ENCODE data around the gene FHAD1.

GRCh38 chr1:15410223-15410883 lies 163.3 kb downstream of the FHAD1 start:
- no peak for TF ChIP-seq RAD21 (IDR thresholded peaks at IDR 0.05; ENCODE audit: low read depth)
- TF ChIP-seq ZBTB7A (IDR thresholded peaks at IDR 0.05; ENCODE audit: low read depth), result no peak
- no peak for TF ChIP-seq EP300 (IDR thresholded peaks at IDR 0.05; ENCODE audit: borderline replicate concordance)
